Measurements from ENCODE around the gene NPAS1. TPM values are rescaled to one million over a fixed set of nuclear protein-coding genes. Genes with fewer than 3 reads are reported as not detected.

The NPAS1 gene
- total and polyA plus RNA-seq, 2 of the 13 experiments (the other 11 are each of a cell fraction or from before 2014, with no cell fraction given): 0.35 to 2.9 TPM

DNA sequence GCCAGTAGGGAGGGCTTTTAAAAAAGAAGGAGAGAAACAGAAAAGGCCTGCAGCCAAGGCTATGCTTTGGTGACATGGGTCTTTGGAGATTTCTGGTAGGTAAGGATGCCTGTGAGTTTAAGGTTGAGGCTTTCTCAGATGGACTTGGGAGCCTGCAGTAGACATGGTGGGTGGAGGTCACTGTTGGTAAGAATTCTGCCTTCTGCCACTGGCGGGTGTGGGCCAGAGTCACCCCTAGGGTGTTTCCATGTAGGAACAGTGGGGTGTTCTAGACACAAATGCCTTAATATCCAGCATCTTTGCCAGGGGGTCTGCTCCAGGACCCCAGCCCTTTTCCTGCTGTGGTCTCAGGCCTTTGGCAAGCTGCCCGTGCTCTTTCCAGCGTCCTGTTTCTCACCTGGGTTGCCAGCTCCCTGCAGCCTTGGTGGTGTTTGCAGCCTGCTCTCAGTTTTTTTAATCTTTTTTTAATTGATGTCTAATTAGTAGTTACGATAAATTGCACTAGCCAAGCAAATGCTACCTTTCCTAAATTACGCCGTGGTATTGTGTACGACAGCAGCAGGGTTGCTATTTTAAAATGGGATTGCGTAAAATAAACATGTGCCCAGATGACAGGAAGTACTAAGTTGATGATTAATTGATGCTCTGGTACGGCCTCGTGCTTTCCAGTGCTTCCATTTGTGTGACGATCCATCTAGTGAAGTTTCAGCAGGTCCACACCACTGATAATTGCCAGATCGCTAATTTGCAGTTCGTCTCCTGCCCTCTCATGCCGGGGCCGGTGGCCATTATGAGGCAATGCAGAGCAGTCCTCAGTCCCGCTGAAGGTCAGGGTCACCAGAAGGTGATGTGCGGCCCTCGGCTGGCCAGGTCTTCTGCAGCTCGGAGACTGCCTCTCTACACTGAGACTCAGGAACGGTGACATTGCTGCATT lies 35.3 kb upstream of the NPAS1 start (continued):
- no peak for TF ChIP-seq NONO (IDR thresholded peaks at IDR 0.05)
- TF ChIP-seq NONO (CRISPR knock-in tag; conservative IDR thresholded peaks at IDR 0.05): no peak; the same call in none of the 2 replicates
- TF ChIP-seq, protein P1, sequence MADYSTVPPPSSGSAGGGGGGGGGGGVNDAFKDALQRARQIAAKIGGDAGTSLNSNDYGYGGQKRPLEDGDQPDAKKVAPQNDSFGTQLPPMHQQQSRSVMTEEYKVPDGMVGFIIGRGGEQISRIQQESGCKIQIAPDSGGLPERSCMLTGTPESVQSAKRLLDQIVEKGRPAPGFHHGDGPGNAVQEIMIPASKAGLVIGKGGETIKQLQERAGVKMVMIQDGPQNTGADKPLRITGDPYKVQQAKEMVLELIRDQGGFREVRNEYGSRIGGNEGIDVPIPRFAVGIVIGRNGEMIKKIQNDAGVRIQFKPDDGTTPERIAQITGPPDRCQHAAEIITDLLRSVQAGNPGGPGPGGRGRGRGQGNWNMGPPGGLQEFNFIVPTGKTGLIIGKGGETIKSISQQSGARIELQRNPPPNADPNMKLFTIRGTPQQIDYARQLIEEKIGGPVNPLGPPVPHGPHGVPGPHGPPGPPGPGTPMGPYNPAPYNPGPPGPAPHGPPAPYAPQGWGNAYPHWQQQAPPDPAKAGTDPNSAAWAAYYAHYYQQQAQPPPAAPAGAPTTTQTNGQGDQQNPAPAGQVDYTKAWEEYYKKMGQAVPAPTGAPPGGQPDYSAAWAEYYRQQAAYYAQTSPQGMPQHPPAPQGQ (CRISPR knock-in tag; IDR thresholded peaks at IDR 0.05; ENCODE audit: borderline replicate concordance): no peak
- TF ChIP-seq MIER2 (CRISPR knock-in tag; IDR thresholded peaks at IDR 0.05): peak; percentile 52; the same call in 1 of the 2 replicates
- TF ChIP-seq, protein P2, sequence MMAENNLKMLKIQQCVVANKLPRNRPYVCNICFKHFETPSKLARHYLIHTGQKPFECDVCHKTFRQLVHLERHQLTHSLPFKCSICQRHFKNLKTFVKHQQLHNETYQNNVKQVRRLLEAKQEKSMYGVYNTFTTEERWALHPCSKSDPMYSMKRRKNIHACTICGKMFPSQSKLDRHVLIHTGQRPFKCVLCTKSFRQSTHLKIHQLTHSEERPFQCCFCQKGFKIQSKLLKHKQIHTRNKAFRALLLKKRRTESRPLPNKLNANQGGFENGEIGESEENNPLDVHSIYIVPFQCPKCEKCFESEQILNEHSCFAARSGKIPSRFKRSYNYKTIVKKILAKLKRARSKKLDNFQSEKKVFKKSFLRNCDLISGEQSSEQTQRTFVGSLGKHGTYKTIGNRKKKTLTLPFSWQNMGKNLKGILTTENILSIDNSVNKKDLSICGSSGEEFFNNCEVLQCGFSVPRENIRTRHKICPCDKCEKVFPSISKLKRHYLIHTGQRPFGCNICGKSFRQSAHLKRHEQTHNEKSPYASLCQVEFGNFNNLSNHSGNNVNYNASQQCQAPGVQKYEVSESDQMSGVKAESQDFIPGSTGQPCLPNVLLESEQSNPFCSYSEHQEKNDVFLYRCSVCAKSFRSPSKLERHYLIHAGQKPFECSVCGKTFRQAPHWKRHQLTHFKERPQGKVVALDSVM (CRISPR knock-in tag; IDR thresholded peaks at IDR 0.05): no peak
- peak; percentile 85 for TF ChIP-seq HNRNPUL1 (IDR thresholded peaks at IDR 0.05; ENCODE audit: low read depth, low read length)
- no peak for TF ChIP-seq ZNF432 (CRISPR knock-in tag; IDR thresholded peaks at IDR 0.05; ENCODE audit: borderline replicate concordance)
- TF ChIP-seq, protein P3, sequence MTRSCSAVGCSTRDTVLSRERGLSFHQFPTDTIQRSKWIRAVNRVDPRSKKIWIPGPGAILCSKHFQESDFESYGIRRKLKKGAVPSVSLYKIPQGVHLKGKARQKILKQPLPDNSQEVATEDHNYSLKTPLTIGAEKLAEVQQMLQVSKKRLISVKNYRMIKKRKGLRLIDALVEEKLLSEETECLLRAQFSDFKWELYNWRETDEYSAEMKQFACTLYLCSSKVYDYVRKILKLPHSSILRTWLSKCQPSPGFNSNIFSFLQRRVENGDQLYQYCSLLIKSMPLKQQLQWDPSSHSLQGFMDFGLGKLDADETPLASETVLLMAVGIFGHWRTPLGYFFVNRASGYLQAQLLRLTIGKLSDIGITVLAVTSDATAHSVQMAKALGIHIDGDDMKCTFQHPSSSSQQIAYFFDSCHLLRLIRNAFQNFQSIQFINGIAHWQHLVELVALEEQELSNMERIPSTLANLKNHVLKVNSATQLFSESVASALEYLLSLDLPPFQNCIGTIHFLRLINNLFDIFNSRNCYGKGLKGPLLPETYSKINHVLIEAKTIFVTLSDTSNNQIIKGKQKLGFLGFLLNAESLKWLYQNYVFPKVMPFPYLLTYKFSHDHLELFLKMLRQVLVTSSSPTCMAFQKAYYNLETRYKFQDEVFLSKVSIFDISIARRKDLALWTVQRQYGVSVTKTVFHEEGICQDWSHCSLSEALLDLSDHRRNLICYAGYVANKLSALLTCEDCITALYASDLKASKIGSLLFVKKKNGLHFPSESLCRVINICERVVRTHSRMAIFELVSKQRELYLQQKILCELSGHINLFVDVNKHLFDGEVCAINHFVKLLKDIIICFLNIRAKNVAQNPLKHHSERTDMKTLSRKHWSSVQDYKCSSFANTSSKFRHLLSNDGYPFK (CRISPR knock-in tag; IDR thresholded peaks at IDR 0.05; ENCODE audit: borderline replicate concordance): no peak
- TF ChIP-seq, protein P4, sequence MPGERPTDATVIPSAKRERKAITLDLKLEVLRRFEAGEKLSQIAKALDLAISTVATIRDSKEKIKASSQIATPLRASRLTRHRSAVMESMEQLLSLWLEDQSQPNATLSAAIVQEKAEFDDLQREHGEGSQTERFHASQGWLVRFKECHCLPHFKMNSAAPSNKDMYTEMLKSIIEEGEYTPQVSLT (CRISPR knock-in tag; IDR thresholded peaks at IDR 0.05; ENCODE audit: borderline replicate concordance, low read depth): no peak
- TF ChIP-seq, protein P5, sequence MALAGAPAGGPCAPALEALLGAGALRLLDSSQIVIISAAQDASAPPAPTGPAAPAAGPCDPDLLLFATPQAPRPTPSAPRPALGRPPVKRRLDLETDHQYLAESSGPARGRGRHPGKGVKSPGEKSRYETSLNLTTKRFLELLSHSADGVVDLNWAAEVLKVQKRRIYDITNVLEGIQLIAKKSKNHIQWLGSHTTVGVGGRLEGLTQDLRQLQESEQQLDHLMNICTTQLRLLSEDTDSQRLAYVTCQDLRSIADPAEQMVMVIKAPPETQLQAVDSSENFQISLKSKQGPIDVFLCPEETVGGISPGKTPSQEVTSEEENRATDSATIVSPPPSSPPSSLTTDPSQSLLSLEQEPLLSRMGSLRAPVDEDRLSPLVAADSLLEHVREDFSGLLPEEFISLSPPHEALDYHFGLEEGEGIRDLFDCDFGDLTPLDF (CRISPR knock-in tag; IDR thresholded peaks at IDR 0.05): no peak
- no peak for TF ChIP-seq SRSF1 (optimal IDR thresholded peaks at IDR 0.05; ENCODE audit: low read depth, low read length)
- TF ChIP-seq, protein P6, sequence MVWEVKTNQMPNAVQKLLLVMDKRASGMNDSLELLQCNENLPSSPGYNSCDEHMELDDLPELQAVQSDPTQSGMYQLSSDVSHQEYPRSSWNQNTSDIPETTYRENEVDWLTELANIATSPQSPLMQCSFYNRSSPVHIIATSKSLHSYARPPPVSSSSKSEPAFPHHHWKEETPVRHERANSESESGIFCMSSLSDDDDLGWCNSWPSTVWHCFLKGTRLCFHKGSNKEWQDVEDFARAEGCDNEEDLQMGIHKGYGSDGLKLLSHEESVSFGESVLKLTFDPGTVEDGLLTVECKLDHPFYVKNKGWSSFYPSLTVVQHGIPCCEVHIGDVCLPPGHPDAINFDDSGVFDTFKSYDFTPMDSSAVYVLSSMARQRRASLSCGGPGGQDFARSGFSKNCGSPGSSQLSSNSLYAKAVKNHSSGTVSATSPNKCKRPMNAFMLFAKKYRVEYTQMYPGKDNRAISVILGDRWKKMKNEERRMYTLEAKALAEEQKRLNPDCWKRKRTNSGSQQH (CRISPR knock-in tag; IDR thresholded peaks at IDR 0.05; ENCODE audit: low read depth): peak; percentile 88
- no peak for TF ChIP-seq ZNF496 (CRISPR knock-in tag; IDR thresholded peaks at IDR 0.05; ENCODE audit: insufficient replicate concordance)
- no peak for TF ChIP-seq ZFYVE20 (CRISPR knock-in tag; IDR thresholded peaks at IDR 0.05; ENCODE audit: borderline replicate concordance, low read depth)
- peak; percentile 74; the same call in 1 of the 2 replicates for TF ChIP-seq HNF4A (CRISPR knock-in tag; IDR thresholded peaks at IDR 0.05)
- no peak for TF ChIP-seq ZNF180 (CRISPR knock-in tag; IDR thresholded peaks at IDR 0.05; ENCODE audit: borderline replicate concordance, low read depth)
- peak; percentile 92 for TF ChIP-seq SSRP1 (CRISPR knock-in tag; IDR thresholded peaks at IDR 0.05)
- TF ChIP-seq RNF2 (conservative IDR thresholded peaks at IDR 0.05; ENCODE audit: low read depth): peak; percentile 86
